Hematopoietic multipotent progenitor cell treated with erythropoietin and hydrocortisone succinate and interleukin-3 and kit ligand, for 15 days (in vitro differentiated cells): ENCODE measurements around the gene RPLP2.
A peak's percentile ranks its signal among the peaks of the same experiment; 100 is the strongest.

Experiments used
- DNase-seq: peaks from one replicate; pipeline ENCODE4 v3.0.0-alpha.2; 2015; ENCODE audit warnings: low spot score

The RPLP2 gene

DNA sequence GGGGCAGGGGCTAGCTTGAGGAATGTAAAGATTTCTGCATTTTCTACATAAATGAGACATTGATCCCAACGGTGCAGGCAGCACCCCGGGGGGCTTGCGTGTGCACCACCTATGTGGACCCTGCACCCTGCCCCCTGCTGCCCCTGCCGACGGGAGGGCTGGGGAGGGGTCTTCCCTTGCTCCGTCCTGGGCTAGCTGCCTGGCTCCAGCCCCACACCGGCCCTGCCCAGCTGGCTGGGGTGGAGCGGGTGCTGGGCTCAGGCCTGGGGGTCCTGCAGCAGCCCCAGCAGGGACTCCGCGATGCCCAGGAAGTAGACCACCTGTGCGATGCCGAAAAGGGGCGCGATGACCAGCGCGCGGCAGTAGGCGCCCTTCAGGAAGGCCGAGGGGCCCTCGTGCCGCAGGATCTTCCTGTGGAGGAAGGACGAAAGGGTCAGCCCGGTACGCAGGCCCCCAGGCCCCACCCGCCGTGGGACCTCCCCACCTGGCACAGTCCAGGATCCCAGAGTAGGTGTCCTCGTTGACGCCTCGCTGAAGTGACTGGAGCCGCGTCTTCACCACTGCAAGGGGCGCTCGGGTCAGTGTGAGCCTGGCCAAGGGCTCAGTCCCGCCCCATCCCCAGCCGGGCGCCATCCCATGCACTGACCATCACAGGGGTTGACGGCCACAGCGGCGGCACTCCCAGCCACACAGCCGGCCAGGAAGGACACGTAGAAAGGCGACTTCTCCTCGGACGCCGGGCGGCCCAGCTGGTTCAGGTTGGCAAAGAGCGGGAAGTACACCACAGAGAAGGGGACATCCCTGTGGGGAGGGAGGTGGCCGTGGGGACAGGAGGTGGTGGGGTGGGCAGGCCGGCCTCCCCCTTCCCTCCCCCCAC, 17.9 kb upstream of the RPLP2 start:
- no peak for DNase-seq

DNA sequence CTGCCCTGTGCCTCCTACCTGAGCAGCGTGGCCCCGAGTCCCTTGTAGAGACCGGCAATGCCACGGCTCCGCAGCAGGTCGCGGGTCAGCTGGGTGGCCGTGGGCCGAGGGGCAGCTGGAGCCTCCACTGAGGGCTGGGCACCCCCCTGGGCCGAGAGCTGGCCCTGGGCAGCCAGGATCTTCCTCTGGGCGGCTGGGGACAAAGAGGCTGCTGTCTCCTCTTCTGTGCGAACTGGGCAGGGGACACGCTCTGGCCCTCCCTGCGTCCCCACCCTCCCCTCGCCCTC, 17.3 kb upstream of the RPLP2 start:
- DNase-seq: no peak

DNA sequence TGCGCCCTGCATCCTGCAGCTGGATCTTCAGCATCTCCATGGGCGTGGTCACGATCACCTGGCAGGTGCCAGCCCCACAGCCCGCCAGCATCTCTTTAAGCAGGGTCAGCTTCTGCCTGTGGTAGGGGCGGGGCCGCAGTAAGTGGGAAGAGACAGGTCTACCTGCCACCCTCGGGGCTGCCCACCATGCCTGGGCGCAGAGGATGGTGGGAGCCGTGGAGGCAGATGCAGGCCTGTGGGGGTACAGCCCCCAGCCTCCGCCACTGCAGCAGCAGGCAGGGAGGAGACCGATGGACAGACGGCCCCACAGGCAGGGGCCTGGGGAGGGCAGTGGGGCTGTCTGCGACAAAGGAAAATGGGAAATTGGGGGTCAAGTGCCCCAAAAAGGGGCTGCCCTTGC, 16.9 kb upstream of the RPLP2 start:
- DNase-seq: no peak

DNA sequence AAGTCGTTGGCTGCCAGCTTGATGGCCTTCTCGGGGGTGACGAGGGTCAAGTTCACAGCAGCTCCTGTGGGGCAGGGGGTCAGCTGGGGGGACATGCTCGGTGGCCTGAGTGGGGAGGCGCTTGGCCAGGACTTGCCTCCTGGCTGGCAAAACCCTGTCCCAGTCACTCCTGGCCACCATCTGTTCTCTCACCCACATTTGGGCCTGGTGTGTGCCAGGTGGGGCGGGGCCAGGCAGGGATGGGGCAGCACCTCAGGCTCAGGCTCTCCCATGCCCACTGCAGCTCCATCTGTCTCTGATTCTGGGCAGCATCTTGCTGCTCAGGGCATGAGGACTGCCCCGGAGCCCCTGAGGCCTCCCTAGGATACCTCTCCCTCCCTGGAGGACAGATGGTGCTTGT, 16.2 kb upstream of the RPLP2 start:
- no peak for DNase-seq

DNA sequence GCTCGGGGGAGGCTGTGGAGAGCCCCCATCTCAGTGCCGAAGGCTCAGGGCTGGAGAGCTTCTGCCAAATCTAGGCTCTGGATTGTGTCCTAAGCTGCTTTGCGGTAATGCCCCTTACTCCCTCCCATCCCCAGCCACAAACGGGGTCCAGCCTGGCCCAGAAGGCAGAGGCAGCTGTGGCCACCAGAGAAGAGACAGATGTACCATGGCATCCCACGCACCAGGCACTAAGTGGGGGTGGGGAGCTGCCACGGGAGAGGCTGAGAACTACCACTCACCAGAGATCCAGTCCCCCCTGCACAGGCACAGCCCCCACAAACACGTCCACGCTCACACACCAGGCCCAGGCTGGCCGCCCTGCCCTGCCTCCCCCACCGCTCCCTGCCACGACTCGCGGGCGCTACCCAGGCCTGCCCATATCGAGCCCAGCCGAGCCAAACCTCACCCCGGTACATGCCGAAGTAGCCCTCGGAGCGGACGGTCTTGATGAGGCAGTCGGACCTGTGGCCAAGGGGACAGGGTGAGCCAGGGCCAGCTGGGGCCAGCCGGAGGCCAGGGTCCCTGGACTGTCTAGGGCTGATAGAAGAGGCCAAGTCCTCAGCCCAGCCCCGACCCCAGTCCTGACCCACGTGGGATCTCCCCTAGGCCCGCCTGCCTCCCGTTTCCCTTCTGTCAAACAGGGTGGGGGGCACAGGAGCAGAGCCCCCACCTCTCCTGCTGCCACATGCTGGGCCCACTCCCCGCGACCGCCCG, 15.6 kb upstream of the RPLP2 start:
- no peak for DNase-seq

DNA sequence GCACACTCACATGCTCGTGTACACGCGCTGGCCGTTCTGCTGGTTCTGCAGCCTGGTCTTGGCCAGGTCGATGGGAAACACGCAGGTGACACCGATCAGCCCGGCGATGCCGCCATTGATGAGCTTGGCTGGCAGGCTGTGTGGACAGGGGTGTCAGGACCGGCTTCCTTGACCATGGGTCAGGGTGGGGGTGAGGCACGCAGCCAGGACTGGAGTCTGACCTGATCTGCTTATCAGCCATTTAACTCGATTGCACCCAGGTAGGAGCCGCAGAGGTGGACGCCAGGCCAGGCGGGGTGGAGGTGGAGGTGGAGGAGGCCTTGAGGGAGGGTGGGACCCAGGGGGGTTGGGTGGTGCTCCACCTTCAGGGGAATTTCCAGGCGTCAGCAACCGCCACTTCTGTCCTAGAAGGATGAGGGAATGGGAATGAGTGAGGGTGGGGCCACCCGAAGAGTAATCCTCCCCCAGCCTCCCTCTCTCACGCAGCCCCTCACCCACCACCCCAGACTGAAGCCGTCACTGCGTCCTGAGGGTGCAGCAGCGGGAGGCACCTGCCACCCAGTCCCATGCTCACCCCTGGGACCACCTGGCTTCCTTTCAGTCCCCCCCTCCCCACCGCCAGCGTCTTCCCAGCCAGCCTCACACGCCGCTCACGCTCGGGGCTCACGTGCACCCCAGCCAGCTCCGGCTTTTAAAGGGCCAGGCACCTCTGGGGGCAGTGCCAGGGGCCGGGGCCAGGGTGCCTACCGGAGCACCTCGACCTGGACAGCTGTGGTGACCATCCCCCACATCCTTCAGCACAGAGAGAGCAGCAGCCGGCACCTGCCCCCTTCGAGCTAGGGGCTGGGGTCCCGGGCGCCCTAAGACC, 14.8 kb upstream of the RPLP2 start:
- DNase-seq: no peak

DNA sequence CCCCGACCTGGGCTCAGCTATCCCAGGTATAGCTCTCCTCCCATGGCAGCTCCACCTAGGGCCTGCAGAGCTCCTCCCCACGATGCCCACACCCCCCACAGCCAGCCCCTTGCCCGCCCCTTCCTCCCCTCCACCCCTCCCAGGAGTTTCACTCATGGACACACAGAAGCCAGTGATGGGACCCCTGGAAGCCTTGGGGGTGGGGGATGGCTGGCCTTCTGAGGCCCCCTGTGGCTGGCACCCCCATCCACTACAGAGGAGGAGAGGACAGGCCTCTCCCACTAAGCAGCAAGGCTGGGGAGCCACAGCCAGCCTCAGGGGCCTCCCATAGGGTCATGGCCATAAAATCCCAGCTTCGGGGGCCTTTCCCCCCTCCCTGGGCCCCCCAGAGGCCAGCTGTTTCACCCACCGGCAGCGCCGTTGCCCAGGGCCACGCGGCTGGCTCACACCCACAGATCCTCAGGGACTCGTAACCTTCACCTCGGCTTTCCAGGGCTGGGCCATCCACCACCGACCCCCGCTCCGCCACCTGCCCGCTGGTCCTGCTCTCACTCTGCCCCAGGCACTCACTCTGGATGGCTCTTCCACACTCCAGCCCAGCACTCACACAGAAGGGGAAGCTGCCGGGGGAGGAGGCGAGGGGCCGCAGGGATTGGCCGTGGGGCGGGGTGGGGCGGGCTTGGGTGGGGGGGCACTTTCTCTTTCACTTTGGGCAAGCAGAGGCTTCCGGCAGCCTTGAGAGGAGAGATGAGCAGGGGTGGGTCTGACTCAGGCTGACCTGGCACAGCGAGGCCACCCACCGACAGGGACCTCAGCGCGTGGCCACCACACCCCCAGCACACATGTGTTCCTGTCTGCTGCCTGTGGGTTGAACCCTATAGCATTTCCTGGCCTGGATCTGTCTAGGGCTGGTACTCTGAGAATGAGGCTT, 13.9 kb upstream of the RPLP2 start:
- DNase-seq: peak; percentile 63

DNA sequence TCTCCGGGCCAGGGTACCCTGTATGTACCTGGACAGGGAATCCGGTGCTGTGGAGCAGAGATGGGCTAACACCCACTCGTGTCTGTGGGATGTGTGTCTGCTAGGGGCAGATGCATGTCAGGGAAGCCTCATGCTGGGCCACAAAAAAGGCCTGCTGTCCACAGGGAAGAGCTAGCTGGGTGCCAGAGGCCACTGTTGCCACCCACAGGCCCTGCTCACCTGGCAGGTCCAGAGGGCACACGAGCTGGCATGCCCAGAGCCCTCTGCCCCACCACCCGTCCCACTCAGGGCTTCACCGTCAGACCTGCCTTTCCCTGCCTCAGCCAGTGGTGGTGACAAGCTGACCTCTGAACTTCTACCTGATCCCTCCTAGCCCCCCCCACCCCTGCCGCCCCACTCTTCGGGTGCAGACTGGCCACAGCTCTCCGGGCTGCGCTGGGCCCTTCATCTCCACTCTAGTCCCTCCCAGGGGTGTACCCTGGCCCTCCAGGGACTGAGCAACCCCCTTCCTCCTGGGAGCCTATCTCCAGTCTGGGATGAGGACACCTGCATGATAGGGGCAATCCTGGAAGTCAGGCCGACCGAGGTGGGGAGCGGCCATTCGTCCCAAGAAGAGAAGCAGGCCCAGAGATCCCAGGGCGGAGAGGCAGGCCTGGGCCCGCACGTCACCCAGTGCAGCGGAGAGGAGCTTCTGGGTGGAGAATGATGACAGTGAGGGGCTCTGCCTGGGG, 13.0 kb upstream of the RPLP2 start:
- no peak for DNase-seq

DNA sequence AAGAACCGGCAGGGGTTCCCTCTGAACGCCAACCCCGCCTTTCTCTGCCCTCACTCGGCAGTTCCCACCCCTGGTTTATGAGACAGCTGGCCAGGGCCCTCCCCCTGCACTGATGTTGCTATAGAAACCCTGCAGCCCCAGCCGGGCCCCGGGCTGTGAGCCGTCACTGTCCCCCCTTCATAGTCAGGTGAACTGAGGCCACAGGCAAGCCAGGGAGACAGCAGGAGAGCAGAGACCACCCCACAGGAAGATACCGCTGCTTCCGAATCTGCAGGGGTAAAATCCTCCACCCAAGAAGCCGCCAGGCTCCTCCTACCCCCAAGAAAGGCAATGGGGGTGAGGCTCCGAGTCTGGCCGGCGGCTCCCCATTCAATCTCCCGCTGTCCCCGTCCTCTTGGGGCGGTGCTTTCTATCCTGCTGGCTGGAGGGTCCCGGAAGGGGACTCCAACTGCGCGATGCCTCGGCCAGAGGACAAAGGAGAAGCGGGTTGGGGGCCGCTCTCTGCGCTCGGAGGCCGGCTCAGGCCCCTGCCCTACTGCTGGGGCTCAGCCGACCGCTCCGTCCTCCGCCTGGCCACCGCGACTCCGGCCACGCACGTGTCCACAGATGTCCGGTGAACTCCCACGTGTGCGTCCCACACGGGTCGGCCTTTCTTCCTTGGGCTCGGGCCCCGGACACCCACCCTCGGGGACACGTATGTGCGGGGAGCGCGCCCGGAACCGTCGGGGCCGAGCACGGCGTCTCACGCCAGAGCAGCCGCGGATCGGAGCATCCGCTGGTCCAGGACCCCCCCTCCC, 12.3 kb upstream of the RPLP2 start:
- DNase-seq: peak; percentile 41

DNA sequence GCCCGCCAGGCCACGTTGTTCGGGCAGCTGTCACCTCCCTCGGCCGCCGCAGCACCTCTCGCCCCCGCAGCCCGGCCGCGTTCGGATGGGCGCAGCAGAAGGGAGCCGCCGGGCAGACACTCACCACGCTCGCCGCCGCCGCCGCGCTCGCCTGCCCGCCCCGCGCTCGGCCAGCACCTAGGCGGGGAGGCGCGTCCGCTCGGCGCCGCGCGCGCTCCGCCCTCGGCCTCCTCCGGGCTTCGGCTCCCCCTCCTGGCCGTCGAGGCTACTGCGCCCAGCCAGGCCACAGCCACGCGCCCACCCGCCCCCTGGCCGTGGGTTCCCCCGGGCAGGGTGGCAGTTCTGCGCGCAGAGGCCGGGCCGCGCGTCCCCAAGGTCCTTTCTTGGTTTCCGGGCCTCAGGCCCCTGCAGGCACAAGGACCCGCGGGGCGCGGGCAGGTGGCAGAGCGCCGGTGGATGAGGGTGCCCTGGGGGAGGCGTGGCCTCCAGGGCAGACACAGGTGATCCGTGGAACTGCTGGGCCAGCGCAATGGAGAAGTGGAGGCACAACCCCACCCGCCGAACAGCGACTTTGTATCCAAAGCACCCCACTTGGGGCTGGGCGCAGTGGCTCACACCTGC, 11.6 kb upstream of the RPLP2 start, which contains the start of gene SLC25A22:
Gene SLC25A22 (minus strand): TSS at position 189 of the 621 bp plus-strand sequence. CDS start 3,275 bp downstream, outside the sequence.
- DNase-seq: peak; percentile 85

DNA sequence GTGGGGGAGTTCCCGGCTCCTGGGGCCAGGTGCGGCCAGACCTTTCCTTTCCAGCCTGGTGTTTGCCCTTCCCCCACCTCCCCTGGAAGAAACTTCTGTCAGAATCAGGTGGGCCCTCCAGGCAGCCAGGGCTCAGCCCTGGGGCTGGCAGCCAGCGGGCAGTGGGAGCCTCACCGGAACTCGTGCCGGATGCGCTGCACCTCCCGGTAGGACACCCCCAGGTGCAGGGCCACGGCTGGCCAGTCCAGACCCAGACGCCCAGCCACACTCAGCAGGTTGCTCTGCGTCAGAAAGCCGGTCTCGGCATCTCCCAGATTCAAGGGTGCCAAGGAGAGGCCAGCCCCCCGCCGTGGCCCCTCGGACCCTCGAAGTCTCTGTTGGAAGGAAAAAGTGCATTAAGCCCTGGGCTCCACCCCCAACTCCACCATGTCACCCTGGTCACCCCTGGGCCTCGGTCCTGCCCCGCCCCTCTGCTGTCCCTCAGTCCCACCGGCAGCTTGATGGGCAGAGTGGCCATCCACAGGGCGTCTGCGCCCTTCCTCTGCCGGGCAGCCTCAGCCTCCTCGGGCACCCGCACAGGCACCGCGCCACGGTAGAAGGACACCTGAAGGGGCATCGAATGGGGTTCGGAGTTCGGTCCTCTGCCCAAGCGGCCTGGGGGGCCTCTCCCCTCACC, 10.0 kb upstream of the RPLP2 start:
- DNase-seq: no peak

DNA sequence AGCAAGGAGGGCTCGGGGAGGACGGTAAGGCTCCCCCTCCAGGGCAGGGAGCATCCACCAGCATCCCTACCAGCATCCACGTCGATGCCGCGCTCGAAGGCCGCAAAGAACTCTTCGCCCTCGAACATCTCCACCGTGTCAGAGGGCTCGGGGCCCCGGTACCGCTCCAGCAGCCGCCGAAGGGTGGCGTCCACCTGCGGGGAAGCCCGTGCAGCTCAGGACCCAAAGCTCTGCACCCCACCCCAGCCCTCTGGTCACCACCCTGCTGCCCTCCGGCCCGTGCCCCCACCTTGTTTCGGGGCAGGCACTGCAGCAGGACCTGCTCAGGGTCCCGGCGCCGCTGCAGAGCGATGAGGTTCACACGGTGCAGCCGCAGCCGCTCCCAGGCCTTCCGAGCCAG, 9.3 kb upstream of the RPLP2 start:
- no peak for DNase-seq

DNA sequence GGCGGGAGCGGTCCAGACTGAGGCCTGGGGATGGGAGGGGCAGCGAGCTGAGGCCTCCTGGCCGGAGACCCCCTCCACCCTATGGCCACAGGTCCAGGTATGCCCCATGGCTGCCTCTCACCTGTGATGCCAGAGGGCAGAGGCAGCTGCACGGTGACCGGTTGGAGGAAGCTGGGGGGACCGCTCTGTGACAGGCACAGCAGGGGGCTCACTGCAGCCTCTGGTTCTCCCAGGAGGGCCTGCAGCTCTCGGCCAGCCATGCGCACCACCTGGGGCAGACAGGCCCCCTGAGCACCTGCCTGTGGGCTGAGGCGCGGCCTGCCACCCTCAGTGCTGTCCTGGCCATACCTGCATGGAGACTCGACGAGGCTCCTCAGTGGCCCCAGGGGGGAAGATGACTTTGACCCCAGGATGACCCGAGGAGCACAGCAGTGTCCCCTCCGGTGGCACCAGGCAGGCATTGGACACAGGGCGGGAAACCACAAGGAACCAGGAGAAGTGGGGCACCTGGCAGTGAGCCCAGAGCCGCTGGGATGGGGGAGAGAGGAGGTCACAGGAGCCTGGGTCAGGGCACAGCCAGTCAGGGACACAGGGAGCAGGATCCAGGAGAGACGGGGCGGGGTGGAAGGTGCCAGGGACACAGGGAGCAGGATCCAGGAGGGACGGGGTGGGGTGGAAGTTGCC, 8.5 kb upstream of the RPLP2 start:
- DNase-seq: no peak

DNA sequence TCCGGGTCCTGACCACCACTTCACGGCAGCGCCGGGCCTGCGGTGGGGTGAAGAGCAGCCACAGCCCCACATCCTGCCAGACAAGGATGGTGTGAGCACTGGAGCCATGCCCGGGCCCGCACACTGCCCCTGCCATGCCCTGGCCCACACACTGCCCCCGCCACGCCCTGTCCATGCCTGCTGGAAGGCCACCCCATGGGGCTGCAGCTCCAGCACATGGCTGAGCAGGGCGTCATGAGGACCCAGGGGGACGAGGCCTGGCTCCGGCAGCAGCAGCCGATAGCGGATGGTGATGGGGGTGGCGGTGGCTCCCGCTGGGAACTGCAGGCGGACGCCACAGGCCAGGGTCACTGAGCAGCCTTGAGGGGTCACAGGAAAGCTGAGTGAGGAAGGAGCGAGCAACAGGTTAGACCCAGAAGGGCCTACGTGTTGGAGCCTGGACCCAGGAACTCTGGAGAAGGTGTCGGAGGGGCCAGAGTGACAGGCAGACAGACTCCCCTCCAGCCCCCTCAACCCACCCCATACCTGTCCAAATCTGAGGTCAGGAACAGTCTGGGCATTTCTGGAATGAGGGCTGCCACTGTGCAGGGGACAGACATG, 7.6 kb upstream of the RPLP2 start:
- no peak for DNase-seq

DNA sequence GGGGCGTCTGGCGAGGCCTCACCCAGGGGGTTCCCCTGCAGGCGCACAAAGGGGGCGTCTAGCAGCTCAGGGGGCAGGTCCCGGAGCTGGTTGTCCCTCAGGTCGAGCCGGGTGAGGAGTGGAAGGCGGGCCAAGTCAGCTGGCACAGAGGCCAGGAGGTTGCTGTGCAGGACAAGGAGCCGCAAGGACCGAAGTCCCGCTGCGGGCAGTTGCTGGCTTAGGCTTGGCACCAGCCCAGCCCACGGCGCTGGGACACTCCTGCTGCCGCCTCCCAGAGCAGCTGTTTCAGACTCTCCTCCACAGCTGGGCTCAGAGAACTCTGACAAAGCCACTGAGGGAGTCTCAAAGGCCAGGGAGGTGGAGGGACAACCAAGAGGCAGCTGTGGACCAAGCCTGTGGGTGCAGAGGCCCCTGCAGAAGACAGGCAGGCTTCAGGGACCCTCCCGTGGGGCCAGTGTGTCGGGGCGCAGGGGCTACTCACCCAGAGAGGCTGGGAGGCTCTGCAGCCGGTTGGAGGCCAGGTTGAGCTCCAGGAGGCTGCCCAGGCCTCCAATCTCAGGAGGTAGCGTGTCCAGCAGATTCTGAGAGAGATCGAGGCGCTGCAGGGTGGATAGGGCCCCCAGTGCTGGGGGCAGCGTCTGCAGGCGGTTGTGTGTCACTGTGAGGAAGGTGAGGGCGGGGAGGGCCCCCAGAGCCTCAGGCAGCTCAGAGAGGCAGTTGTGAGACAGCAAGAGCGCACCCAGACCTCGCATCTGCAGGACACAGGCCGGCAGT, 6.9 kb upstream of the RPLP2 start:
- no peak for DNase-seq

DNA sequence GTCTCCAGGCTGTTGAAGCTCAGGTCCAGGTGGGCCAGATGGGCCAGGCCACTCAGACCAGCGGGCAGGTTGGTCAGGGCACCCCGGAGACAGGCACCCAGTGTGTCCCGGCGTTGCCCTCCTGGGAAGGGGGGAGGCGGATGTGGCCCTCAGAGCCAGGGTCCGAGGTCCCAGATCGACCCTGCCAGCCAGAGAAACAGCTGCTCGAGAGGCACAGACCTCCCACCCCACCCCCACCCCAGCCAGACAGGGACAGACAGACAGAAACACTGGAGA, 6.4 kb upstream of the RPLP2 start:
- DNase-seq: no peak
